SJCRH30 (cell line): ENCODE measurements around the gene TXNDC16. TPM values are rescaled to one million over a fixed set of nuclear protein-coding genes. Genes with fewer than 3 reads are reported as not detected.
"Not testable (repeated sequence)": the region's sequence is repeated elsewhere in the genome, so short reads cannot be mapped to it uniquely, and the experiment has no call there.

Experiments used
- DNase-seq, 2 experiments: peaks; one replicate each; pipeline ENCODE4 v3.0.0-alpha.2; 2015 to 2020
- H3K27ac ChIP-seq: fragments of 250-450 bp; sonication (Bioruptor Pico); 2 replicates; pipeline ENCODE4 v1.5.1; 2020; ENCODE audit warnings: mild to moderate bottlenecking, moderate library complexity
- H3K27me3 ChIP-seq: fragments of 250-450 bp; sonication (Bioruptor Pico); 2 replicates; pipeline ENCODE4 v1.5.1; 2020; ENCODE audit warnings: mild to moderate bottlenecking, moderate library complexity
- H3K36me3 ChIP-seq: fragments of 250-450 bp; sonication (Bioruptor Pico); 2 replicates; pipeline ENCODE4 v1.5.1; 2020; ENCODE audit warnings: mild to moderate bottlenecking, moderate library complexity
- H3K4me1 ChIP-seq: fragments of 250-450 bp; sonication (Bioruptor Pico); 2 replicates; pipeline ENCODE4 v1.5.1; 2020; ENCODE audit warnings: mild to moderate bottlenecking, moderate library complexity
- H3K4me3 ChIP-seq: fragments of 250-450 bp; sonication (Bioruptor Pico); 2 replicates; pipeline ENCODE4 v1.5.1; 2020; ENCODE audit warnings: mild to moderate bottlenecking, moderate library complexity
- H3K9me3 ChIP-seq: fragments of 250-450 bp; sonication (Bioruptor Pico); replicated peaks from 2 replicates; pipeline ENCODE4 v1.5.1; 2020; ENCODE audit warnings: mild to moderate bottlenecking, moderate library complexity
- total RNA-seq: library from RNA; depleted of rRNA; stranded (reverse); fragments of >200 nt; shearing (Covaris generic); gene quantifications from 2 replicates; pipeline ENCODE4 v1.2.3, GENCODE V29; 2014; rRNA removed

The TXNDC16 gene, protein sequence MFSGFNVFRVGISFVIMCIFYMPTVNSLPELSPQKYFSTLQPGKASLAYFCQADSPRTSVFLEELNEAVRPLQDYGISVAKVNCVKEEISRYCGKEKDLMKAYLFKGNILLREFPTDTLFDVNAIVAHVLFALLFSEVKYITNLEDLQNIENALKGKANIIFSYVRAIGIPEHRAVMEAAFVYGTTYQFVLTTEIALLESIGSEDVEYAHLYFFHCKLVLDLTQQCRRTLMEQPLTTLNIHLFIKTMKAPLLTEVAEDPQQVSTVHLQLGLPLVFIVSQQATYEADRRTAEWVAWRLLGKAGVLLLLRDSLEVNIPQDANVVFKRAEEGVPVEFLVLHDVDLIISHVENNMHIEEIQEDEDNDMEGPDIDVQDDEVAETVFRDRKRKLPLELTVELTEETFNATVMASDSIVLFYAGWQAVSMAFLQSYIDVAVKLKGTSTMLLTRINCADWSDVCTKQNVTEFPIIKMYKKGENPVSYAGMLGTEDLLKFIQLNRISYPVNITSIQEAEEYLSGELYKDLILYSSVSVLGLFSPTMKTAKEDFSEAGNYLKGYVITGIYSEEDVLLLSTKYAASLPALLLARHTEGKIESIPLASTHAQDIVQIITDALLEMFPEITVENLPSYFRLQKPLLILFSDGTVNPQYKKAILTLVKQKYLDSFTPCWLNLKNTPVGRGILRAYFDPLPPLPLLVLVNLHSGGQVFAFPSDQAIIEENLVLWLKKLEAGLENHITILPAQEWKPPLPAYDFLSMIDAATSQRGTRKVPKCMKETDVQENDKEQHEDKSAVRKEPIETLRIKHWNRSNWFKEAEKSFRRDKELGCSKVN
- 7.9 and 10.3 TPM in 2 replicates for total RNA-seq

DNA sequence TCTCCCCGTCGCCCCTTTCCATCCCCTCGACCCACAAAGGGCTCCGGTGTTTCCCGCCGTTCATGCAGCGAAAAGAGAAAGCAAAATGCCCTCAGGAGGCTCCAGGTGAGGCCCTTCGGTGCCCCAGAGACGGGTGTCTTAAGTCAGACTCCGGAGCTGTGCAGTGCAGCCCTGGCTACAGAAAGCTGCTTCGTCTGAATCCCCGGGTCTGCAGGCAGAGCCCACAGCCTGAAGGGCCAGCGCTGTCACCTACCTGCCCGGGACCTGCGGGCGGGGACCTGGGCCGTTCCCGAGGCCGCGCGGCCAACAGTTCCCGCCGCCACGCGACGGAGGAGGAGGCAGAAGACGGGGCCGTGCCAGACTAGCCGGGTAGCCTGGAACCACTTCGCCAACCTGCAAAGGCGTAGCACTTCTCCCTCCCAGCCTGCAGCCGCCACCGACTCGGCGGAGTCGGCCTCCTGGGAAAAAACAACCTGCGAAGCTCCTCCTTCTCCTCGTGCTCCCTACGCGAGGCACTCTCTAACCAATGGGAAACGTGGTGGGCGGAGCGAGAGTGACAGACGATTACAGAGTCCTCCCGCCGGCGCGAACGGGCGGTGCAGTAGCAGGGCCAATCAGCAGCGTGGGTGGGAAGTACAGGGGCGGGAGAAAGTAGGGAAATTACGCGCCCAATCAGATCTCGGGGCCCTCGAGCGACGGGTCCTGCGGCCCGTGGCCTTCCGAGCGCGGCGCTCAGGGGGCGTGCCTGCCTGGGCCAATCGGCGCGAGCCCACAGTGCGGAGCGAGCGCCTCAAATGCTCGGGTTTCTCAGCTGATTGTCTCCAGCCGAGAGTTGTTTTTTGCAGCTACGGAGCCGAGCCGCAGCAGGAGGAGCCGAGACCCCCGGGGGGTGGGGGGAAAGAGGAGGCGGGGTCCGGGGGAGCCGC lies at the start of gene TXNDC16, which contains the start of gene GPR137C:
TXNDC16 (minus strand) TSS at position 443 of the 926 bp plus-strand sequence. CDS start 8,948 bp downstream, outside the sequence.
GPR137C (plus strand) TSS at position 774 of the 926 bp plus-strand sequence. CDS start 312 bp downstream, outside the sequence.
- Histone ChIP-seq H3K36me3 (no peaks in the 10 kb centered on the region), H3K27me3 (no peaks in the 10 kb centered on the region), H3K4me3 (peak within 1 kb of the TSS; percentile 73), H3K27ac (peak within 1 kb of the TSS; percentile 49; the same call in 1 of the 2 replicates), H3K9me3 (no peaks in the 10 kb centered on the region), H3K4me1 (peaks cover 3% of the 10 kb centered on the region; the same call in 1 of the 2 replicates)
- peak; percentile 99 for DNase-seq

DNA sequence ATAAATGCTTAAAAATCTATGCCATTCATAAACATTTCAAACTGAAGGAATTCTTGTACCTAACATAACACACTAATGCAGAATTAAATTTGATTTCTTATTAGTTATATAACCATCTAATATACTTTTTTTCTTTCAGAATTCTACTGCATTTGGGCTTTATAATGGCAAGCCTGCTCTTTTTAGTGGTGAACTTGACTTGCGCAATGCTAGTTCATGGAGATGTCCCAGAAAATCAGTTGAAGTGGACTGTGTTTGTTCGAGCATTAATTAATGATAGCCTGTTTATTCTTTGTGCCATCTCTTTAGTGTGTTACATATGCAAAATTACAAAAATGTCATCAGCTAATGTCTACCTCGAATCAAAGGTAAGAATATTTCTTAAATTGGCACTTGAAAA lies 47.7 kb upstream of the TXNDC16 start:
- H3K27ac ChIP-seq, result no peak overlapping the region
- no peaks in the 10 kb centered on the region for H3K9me3 ChIP-seq
- H3K27me3 ChIP-seq, result no peaks in the 10 kb centered on the region
- DNase-seq, result no peak
- no peaks in the 10 kb centered on the region for H3K36me3 ChIP-seq
- no peak overlapping the region for H3K4me3 ChIP-seq
- no peaks in the 10 kb centered on the region for H3K4me1 ChIP-seq

DNA sequence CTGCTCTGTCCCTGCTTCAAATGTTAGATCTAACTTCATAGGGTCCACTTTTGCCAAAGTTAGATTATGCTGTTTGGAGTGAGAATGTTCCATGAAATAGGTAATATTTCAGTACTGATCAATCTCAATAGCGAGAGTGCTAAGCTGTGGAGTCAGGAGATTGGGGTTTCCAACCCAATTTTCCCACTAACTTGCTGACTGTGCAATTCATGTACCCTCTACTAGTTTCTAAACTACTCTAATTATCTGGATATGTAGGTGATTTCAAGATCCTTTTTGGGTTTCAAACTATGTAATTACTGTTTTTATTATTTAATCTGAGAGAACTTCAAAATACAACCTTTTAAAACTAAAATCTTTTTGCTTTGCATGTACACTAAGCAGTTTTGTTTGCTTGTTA lies 46.3 kb upstream of the TXNDC16 start:
- Histone ChIP-seq H3K27ac (no peak overlapping the region), H3K27me3 (no peaks in the 10 kb centered on the region), H3K36me3 (no peaks in the 10 kb centered on the region), H3K4me3 (no peak overlapping the region), H3K4me1 (no peaks in the 10 kb centered on the region), H3K9me3 (no peaks in the 10 kb centered on the region)
- no peak for DNase-seq

DNA sequence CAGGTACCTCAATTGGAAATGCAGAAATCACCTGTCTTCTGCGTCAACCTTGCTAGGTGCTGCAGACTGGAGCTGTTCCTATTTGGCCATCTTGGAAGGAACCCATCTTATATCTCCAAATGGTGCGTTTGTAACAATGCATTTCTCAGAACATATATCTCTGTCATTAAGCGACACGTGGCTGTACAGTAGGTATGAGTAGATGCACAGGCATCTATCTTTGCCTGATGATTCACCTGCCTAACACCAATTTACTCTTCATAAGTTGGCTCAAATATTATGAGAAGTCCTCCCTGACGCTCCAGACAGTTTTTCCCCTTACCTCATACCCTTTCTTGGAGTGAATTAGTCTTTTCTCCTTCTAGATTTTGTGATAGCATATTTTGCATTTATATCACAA lies 44.6 kb upstream of the TXNDC16 start:
- no peaks in the 10 kb centered on the region for H3K27me3 ChIP-seq
- H3K36me3 ChIP-seq, result no peaks in the 10 kb centered on the region
- no peak for DNase-seq
- H3K27ac ChIP-seq, result no peak overlapping the region
- H3K4me1 ChIP-seq, result no peaks in the 10 kb centered on the region
- no peaks in the 10 kb centered on the region for H3K9me3 ChIP-seq
- H3K4me3 ChIP-seq, result no peak overlapping the region

DNA sequence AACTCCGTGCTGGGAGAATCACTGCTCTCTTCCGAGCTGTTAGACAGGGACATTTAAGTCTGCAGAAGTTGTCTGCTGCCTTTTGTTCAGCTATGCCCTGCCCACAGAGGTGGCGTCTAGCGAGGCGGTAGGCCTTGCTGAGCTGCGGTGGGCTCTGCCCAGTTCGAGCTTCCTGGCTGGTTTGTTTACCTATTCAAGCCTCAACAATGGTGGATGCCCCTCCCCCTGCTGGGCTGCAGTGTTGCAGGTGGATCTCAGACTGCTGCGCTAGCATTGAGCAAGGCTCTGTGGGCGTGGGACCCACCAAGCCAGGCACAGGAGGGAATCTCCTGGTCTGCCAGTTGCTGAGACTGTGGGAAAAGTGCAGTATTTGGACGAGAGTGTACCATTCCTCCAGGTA lies 44.0 kb upstream of the TXNDC16 start:
- DNase-seq, result no peak
- H3K27ac ChIP-seq, result no peak overlapping the region
- no peaks in the 10 kb centered on the region for H3K4me1 ChIP-seq
- H3K9me3 ChIP-seq, result no peaks in the 10 kb centered on the region
- no peak overlapping the region for H3K4me3 ChIP-seq
- H3K27me3 ChIP-seq, result no peaks in the 10 kb centered on the region
- no peaks in the 10 kb centered on the region for H3K36me3 ChIP-seq

DNA sequence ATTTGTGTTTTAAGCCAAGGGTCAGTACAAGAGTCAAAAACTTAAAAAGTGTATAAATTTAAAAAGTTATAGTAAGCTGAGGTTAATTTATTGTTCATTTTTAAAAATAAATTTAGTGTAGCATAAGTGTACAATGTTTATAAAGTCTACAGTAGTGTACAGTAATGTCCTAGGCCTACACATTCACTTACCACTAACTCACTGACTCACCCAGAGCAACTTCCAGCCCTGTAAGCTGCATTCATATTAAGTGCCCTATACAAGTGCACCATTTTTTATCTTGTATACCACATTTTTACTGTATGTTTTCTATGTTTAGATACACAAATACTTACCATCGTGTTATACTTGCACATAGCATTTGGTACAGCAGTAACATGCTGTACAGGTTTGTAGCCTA lies 38.0 kb upstream of the TXNDC16 start:
- no peak for DNase-seq
- no peaks in the 10 kb centered on the region for H3K9me3 ChIP-seq
- no peaks in the 10 kb centered on the region for H3K27me3 ChIP-seq
- no peaks in the 10 kb centered on the region for H3K4me1 ChIP-seq
- no peaks in the 10 kb centered on the region for H3K36me3 ChIP-seq
- no peak overlapping the region for H3K27ac ChIP-seq
- no peak overlapping the region for H3K4me3 ChIP-seq

DNA sequence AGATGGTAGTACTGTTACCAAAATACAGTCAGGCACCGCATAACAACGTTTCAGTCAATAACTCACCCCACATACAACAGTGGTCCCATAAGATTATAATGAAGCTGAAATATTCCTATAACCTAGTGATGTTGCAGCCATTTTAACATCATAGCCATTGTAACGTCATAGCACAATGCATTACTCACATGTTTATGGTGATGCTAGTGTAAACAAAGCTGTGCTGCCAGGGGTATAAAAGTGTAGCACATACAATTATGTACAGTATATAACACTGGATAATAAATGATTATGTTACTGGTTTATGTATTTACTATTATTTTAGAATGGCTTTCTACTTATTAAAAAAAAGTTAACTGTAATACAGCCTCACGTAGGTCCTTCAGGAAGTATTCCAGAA lies 37.3 kb upstream of the TXNDC16 start:
- H3K27ac ChIP-seq, result no peak overlapping the region
- H3K4me1 ChIP-seq, result no peaks in the 10 kb centered on the region
- no peaks in the 10 kb centered on the region for H3K9me3 ChIP-seq
- no peak for DNase-seq
- H3K4me3 ChIP-seq, result no peak overlapping the region
- no peaks in the 10 kb centered on the region for H3K36me3 ChIP-seq
- H3K27me3 ChIP-seq, result no peaks in the 10 kb centered on the region

DNA sequence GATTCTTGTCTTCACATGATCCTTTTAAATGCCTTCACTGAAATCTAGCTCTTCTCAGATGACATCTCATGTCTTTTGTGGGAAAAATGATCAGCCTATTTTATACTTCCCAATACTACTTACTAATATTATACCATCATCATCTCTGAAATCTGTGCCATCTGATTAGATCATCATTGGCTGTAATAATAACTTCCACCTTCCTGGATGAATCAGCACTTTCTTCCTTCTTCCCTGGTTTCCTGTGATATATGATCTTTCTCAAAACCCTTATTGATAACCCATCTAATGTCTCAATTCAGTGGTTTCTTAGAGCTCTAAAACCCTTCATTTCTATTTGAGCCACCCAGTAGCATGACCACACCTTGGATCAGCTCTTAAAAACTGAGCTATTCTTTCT lies 31.2 kb upstream of the TXNDC16 start:
- Histone ChIP-seq H3K27me3 (no peaks in the 10 kb centered on the region), H3K27ac (no peak overlapping the region), H3K36me3 (no peaks in the 10 kb centered on the region), H3K9me3 (no peaks in the 10 kb centered on the region), H3K4me1 (no peaks in the 10 kb centered on the region), H3K4me3 (no peak overlapping the region)
- DNase-seq, result no peak

DNA sequence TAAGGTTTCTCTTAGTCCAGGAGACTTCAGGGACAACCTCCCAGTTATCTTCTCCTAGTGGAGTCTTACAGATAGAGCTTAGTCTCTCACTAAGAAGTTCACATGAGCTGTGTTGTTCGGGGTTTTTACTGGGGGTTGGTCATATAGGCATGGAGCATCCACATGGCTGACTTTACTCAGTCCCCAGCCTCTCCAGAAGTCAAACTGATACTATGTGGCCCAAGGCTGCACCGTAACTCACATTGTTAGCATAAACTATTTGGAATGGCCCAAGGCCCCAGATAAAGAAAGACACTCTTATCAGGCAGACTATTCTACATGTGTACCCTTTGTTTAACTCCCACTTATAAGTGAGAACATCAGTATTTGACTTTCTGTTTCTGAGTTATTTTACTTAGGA lies 23.6 kb upstream of the TXNDC16 start:
- no peaks in the 10 kb centered on the region for H3K4me1 ChIP-seq
- no peak for DNase-seq
- H3K9me3 ChIP-seq, result peaks cover 9% of the 10 kb centered on the region
- no peak overlapping the region for H3K27ac ChIP-seq
- H3K27me3 ChIP-seq, result no peaks in the 10 kb centered on the region
- no peak overlapping the region for H3K4me3 ChIP-seq
- H3K36me3 ChIP-seq, result no peaks in the 10 kb centered on the region

DNA sequence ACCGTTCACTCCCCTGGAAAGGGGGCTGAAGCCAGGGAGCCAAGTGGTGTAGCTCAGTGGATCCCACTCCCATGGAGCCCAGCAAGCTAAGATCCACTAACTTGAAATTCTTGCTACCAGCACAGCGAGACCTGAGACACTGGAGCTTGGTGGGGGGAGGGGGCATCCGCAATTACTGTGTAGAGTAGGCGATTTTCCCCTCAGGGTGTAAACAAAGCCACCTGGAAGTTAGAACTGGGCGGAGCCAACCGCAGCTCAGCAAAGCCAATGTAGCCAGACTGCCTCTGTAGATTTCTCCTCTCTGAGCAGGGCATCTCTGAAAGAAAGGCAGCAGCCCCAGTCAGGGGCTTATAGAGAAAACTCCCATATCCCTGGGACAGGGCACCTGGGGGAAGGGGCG lies 16.1 kb upstream of the TXNDC16 start:
- H3K4me3 ChIP-seq, H3K27me3 ChIP-seq, H3K27ac ChIP-seq, H3K4me1 ChIP-seq, H3K36me3 ChIP-seq, DNase-seq: not testable (repeated sequence)
- H3K9me3 ChIP-seq, result peaks cover 14% of the 10 kb centered on the region

DNA sequence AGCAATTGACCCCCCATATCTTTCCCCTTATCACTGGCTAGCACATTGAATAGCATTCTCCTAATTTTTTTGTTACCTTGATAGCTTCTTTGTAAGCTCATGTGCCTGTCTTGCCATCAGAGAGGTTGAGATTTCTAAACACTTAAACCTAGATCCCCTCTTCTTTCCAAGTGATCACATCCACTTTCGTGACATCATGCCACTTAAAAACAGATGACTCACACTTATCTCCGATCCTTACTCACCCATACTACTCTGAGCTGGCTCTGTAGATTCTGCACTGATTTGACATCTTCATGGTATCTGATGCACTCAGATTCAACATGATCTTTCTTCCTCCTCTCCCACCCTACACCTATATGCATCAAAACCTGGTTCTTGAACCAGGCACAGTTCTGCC lies 10.8 kb upstream of the TXNDC16 start:
- H3K36me3 ChIP-seq, result no peaks in the 10 kb centered on the region; the same call in 1 of the 2 replicates
- H3K9me3 ChIP-seq, result no peaks in the 10 kb centered on the region; the same call in 1 of the 2 replicates
- H3K27me3 ChIP-seq, result no peaks in the 10 kb centered on the region
- DNase-seq, result no peak
- H3K27ac ChIP-seq, result no peak overlapping the region
- no peaks in the 10 kb centered on the region for H3K4me1 ChIP-seq
- H3K4me3 ChIP-seq, result no peak overlapping the region

DNA sequence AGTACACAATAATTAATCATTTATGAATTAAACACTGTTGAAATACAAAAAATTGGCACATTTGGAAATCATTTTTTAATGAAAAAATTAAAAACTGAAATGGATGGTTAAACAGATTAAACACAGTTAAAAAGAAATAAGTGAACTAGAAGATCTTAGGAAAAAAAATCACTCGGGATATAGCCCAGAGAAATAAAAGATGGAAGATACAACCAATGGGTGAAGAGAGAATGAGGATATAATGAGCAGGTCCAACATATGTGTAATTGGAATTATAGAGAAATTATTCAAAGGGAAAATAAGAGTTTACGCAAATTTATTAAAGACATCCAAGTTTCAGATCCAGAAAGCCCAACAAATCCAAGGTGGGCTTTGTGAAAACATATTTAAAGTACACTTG lies 6.4 kb upstream of the TXNDC16 start:
- no peaks in the 10 kb centered on the region; the same call in 1 of the 2 replicates for H3K9me3 ChIP-seq
- no peak overlapping the region for H3K27ac ChIP-seq
- no peaks in the 10 kb centered on the region for H3K27me3 ChIP-seq
- peaks cover 3% of the 10 kb centered on the region; the same call in 1 of the 2 replicates for H3K4me1 ChIP-seq
- no peaks in the 10 kb centered on the region; the same call in 1 of the 2 replicates for H3K36me3 ChIP-seq
- no peak for DNase-seq
- no peak overlapping the region for H3K4me3 ChIP-seq

DNA sequence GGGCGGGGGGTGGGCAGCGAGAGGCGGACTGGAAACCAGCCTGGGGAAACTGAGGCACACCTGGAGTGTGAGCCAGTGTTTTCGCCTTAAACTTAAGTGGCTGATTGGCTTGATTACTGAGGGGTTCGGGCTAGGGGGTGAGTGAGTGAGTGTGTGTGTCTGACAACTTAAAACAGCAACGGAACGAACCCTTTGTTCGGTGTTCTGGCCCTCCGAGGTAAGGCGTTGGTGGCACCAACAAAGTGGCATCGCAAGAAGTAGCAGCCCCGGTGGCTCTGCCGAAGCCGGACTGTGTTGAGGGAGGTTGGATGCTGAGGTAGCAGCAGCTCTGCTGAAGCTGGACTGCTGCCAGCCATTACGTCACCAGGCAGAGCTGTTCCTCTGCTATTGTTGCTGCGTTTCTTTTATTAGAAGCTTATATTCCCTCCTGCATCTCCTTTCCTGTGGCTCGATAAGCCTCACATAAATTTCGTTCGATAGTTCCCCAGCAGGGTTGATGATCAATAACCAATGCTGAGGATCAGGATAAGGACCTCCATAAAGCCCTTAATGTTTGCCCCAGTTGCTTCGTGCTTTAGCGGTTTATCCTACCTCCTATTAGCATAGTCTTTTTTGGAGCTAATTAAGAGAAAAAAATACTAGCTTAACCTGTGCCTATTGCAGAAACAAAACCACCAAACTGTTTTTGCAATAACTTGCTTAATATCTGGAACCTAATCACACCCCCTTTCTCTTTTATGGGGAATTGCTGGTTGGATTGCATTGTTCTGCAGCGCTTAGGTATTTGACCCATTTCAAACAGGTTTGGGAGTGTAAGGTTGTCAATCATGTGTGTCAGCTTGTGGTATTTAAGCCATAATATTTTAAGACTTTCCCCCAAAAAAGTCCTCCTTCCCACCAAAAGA lies 1.6 kb upstream of the TXNDC16 start:
- H3K9me3 ChIP-seq, result no peaks in the 10 kb centered on the region; the same call in 1 of the 2 replicates
- H3K4me1 ChIP-seq, result peaks cover 3% of the 10 kb centered on the region; the same call in 1 of the 2 replicates
- peak; percentile 84 to 88 for DNase-seq
- H3K36me3 ChIP-seq, result no peaks in the 10 kb centered on the region
- peak overlapping the region; percentile 73 for H3K4me3 ChIP-seq
- peak overlapping the region; percentile 49; the same call in 1 of the 2 replicates for H3K27ac ChIP-seq
- H3K27me3 ChIP-seq, result no peaks in the 10 kb centered on the region
